ENCODE data around the gene PARVB.
"Not testable (repeated sequence)": the region's sequence is repeated elsewhere in the genome, so short reads cannot be mapped to it uniquely, and the experiment has no call there.

Gene PARVB

DNA sequence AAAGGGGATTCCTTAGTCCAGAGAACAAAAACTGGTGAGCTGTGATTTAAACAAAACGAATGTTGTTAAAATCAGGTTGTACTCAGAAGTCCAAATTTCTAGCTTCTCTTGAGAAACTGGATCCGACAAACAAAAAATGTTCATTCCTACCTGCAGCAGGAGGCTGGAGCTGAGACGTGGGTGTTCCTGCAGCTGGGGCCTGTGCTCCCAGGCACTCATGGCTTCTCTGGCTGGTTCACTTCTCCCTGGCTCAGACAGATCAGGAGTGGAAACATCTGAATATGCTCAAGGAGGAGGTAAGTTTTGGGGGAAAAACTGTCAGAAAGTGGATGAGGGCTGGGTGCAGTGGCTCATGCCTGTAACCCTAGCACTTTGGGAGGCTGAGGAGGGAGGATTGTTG lies 24.7 kb upstream of the PARVB start:
- no peak for DNase-seq

DNA sequence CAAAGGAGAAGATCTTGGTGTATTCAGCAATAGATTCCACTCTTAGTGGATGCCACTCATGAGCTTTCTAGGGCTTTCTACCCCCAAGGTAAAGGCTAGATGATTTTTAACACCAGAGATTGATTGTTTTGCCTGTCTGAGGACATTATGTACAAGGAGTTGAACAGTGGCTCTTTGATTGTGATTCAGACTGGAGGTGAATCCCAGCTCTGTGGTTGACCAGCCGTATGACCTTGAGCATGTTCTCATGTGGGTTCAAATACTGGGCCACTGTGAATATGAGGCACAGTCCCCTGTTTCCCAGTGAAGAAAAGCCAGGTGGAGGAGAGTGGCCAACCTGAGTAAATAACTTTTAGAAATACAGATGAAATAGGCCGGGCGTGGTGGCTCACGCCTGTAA lies 24.0 kb upstream of the PARVB start:
- DNase-seq = no peak

DNA sequence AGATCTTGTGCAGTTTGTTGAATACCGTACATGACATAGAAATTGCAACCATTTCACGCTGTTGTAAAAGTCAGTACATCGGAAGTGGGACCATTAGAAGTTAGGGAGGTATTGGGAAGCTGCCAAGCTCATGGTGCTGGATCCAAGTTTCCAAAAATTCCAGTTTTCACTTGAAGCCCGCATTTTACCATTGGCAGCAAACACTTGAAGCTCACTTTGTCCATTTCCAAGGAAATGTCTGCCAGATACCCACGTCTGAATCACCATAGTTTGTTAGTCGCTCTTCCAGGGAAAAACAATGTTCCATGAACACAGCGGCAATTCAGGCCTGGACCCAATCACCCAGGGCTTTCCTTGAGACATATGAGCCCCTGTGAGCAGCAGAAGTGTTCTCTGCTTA lies 22.6 kb upstream of the PARVB start:
- DNase-seq = peak; percentile 46

DNA sequence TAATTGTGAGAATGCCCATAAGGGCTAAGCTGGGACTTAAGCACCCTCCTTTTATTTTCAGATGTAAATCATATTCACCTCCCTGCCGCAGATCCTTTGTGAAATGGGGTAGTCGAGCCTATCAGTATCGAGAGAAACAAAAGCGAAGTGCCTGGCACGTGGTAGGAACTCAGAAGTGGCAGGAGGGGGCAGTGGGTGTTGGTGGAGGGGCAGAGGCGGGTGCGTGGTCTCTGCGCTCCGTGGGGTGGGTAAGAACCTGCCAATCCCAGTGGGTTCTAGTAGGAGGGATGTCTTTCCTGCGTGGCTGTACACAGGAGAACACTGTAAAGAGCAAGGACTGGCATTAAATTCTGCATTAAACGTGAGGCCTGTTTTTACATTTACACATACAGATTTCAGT lies 21.8 kb upstream of the PARVB start:
- peak; percentile 24 for DNase-seq

DNA sequence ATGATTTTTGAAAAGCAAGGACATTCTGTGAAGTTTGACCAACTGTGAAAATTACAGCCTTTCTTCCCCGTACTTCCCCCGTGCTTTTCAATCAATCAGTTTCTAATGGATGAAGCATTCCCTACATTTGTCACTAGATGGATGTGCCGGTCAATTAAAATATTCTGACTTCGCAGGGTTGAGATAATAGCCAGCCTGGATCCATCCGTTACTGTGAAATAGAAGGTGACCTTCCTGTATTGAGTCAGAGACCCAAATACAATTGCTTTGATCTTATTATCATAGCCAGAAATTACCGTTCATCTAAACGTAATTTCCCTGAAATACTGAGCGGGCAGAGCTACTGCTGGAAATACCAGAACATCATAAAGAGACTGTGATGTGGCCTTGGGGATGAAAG lies 21.1 kb upstream of the PARVB start:
- DNase-seq = no peak

DNA sequence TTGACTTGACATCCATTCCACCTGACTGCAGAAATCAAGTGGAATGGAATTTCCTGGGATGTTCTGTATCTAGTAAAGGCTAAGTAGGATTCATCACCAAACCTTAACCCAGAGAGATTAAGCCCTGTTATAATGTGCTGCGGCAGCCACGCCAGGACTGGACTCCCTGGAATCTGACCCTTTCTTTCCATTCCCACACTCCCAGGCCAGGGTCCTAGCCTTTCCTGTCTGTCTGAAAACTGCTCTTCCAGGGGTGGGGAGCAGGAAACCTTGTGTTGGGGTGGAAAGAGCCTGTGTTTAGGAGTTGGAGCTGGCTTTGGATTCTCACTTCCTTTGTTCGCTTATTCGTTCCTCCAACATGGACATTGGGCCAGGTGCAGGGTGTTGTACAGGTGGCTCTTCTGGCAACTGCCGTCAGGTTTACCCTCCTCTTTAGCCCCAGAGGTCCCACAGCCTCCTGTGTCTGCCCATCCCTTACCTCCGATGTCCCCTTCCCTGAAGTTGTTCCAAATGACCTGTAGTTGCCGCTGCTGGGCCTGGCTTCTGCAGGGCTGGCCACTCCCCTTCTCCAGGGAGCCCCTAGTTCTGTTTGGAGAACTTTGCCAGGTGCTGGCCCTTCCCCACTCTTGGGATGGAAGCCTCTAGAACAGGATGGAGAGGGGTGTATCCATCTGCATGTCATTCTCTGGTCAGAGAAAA lies 20.5 kb upstream of the PARVB start:
- no peak for DNase-seq

DNA sequence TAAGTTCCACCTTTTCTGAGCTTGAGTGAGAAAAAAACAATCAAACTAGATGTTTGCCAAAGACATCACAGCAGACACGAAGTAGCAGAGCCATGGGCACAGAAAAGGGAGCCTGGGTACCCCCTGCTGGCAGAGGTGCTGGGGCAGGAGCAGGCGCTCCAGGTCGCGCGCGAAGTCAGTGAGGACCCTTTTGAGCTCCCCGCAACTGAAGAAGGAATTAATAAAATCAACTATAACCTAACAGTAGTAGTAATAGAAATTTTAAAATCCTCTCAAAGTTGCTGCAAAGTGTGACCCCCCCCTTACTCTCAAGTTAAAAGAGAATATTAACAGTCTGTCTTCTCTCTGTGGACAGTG lies 20.0 kb upstream of the PARVB start:
- DNase-seq = no peak

DNA sequence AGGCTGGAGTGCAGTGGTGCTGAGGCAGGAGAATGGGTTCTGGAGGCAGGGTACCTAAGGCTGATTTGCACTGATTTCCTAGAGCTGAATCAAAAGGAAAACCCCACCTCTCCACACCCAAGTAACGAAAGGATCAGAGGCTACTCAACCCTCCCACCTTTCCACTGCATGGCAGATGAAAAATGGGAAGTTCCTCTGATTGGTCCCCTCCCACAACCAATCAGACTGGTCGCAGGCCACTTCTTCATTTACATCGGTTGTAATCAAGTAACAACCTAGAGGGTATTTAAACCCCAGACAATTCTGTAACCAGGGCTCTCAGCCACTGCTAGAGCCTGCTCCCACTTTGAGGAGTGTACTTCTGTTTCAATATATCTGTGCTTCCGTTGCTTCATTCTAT lies 18.6 kb upstream of the PARVB start:
- no peak for DNase-seq

DNA sequence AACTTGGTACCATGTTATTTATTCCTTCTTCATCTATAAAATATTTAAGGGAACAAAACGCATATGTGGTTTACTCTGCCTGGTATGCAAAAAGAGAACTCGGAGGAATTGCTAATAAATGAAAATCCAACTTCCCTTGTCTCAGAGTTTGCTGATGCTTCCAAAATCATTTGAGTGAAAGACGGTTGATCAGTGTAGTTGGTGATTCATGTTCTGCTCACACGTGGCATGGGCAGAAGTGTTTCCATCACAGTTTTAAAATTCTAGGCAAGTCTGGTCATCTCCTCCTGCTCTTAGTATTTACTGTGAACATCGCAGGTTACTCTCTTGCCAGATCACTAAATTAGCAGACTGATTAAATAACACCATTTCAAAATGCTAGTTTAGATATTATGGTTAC lies 11.9 kb upstream of the PARVB start:
- no peak for DNase-seq

DNA sequence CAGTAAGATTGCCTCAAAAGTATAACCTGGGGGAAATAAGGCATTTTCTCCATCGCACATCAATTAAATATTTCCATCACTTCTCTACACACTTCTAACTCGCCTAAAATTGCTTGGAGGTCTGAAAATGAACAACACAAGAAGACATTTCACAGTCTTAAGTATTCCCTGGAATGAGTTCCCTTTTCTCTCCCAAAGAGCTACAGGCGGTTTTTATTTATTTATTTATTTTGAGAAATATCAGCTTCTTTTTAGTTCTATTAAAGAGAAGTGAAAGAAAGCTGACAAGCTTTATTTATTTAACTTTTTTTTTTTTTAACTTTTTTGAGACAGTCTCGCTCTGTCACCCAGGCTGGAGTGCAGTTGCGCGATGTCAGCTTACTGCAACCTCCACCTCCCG lies 11.5 kb upstream of the PARVB start:
- no peak for DNase-seq

DNA sequence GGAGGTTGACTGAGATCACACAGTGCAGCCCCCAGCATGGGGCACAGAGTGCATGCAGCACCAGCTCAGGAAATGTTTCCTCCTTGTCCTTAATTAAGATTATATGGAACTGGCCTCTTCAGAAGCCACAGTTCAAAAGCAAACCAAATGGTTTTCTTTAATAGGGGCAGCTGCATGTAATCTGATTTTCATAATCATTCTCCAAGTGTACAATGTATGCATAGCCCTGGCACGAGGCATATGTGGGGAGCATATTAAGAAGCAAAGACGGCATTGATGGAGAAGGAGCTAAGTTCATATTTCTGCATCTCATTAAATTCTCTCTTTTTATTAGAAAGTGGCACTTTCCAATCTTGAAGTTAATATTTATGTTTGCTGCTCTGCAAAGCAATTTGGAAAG lies 9.9 kb upstream of the PARVB start:
- DNase-seq = no peak

DNA sequence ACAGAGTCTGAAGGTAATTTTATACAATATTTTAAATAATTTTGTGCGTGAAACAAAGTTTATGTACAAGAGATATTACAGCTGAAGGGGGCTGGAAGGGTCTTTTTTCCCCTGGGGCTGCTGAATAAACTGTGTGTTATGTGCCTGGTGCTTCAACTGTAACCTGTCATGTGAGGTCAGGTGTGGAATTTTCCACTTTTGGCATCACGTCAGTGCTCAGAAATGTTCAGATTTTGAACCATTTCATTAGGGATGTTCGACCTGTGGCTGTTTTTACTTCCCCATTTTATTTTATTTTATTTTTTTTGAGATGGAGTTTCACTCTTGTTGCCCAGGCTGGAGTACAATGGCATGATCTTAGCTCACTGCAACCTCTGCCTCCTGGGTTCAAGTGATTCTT lies 7.5 kb upstream of the PARVB start:
- DNase-seq = not testable (repeated sequence)

DNA sequence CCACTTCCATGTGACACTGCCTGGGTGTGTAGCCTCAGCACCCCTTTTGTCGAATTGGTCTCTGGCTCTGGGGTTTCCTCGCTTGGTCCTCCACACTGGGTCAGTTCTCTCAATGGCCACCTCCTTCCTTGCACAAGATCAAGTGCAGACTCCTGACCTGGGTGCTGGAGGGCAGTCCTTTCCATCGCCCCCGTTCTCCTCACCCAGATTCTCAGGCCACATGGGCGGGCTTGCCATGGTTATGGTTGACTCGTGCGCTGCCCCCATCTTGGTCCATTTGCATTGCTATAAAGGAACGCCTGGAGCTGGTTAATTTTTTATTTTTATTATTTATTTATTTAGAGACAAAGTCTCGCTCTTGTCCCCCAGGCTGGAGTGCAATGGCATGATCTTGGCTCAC lies 5.5 kb upstream of the PARVB start:
- DNase-seq = no peak

DNA sequence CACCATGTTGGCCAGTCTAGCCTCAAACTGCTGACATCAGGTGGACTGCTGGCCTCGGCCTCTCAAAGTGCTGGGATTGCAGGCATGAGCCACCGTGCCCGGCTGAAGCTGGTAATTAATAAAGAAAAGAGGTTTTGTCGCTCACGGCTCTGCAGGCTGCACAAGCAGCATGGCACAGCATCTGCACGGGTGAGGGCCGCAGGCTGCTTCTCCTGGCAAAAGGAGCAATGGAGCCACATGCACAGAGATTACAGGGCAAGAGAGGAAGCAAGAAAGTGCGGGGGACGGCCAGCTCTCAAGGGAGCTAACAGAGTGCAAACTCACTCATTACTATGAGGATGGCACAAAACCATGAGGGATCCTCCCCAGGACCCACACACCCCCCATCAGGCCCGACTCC lies 4.7 kb upstream of the PARVB start:
- no peak for DNase-seq

DNA sequence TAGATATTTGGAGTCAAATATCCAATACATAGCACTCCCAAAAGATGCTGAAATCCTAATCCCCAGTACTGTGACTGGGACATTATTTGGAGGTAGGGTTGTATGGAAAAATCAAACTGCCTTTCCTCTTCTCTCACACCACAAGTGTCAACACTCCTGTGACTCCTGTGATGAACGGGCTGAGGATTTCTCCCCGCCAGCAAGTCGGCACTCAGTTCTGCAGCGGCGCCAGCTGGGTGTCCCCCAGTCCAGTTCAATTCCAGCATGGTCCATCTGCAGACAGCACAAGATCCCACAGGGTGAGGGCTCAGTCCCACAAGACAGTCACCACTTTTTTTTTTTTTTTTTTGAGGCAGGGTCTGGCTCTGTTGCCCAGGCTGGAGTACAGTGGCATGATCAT lies 4.3 kb upstream of the PARVB start:
- DNase-seq = no peak

DNA sequence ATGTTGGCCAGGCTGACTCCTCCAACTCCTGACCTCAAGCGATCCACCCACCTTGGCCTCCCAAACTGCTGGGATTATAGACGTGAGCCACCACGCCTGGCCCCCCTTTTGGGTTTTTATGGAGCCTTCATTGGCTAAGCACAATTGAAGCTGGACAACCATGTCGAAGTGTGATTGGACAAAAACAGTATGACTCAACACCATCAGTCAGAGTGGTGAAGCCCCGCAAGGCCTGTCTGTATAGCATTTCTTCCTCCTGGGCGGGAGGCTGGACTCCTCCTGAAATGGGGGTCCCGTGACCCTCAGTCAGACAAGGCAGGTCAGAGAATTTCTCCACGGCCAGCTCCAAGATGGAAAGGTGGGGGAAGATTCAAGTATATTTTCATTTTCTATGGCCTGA lies 3.1 kb upstream of the PARVB start:
- DNase-seq = no peak

DNA sequence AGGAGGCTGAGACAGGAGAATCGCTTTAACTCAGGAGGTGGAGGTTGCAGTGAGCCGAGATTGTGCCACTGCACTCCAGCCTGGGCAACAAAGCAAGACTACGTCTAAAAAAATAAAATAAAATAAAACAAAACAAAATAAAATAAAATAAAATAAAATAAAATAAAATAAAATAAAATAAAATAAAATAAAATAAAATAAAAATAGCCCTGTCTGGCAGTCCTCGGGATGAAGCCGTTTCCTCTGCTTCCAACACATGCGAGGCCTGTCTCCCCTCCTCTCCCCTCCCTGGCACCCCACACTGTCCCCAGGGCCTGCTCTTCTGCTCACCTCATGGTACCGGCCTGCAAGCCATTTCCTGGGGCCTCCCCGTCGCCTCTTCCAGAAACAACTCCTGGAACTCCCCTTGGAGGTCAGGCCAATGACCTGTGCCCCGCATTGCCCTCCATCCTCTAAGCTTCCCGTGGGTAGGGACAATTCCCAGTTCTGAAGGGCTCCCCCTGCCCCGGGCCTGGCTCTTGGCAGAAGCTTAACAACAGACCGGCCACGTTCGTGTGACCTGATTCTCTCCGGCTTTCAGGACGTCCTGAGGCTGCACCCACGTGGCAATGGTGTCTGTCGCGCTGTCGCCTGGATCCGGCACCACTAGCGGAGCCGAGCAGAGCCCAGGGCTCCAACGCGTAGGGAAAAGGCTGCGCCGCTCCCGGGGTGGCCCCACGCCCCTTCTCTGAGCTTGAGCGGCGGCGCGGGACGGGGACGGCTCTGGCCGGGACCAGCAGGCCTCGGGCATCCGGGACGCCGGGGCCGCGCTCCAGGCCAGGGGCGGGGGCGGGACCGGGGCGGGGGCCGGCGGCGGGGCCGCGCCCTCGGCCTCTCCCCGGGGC lies 456 bp upstream of the PARVB start:
- DNase-seq = peak; percentile 71

DNA sequence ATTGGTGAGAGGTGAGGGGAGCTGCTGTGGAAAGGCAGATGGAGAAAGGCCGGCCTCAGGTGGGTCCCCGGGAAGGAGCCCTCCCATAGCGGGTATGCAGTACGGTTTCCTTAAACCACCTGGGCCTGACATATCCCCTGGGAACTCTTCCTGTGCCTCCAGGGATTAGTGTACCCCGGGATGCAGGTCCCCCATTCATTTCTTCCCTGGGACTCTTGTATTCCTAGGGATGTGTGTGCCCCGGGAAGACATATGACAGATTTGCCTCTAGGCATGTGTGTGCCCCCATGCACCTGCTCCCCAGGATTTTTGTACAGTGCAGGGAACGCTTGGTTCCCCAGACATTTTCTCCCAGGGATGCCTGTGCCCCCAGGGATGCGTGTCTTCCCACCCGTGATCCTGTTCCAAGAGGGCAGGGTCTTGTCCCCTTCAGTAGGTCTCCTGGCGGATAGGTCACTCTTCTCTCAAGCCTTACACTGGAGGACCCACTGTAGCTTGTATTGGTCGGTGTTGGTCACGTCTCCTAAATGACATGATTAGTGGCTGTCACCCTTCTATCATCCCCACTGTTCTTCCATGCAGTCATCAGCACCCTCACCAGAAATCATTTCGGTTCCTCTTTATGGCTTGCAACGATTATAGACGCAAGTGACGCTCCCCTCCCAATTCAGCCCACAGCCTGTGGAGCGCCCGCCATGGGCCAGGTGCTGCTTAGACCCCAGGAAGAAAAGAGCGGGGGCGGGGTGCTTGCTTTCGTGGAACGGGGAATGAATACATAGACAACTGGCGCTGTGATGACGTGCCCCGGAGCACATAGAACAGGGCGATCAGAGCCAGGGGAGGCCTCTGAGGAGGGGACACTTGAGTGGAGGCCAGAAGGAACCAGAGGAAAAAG lies 1.3 kb downstream of the PARVB start:
- DNase-seq = no peak

DNA sequence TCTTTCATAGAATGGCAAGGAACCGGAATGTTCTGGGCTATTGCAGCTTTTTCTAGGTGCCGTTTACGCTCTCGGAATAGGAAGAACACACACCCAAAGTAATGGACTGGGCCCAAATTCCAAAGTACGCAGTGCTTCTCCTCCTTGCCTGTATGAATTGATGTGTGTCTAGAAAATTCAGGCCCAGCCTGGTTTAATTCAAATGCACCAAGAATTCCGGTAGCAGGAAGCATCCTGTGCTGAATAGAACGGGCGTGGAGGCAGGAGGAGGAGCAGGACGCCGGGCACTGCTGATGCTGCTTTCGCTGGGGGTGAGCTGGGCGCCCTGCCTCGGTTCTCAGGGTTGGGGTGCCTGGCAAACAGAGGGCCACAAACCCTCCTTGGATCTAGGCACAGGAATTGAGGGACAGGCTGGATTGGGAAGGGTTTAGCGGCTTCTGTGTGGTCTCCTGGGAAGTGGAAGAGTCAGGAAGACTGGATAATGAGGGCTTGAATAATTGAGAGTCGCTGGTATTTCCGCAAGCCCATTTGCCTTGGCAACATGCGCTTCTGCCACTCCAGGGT lies 2.0 kb downstream of the PARVB start:
- DNase-seq = no peak

DNA sequence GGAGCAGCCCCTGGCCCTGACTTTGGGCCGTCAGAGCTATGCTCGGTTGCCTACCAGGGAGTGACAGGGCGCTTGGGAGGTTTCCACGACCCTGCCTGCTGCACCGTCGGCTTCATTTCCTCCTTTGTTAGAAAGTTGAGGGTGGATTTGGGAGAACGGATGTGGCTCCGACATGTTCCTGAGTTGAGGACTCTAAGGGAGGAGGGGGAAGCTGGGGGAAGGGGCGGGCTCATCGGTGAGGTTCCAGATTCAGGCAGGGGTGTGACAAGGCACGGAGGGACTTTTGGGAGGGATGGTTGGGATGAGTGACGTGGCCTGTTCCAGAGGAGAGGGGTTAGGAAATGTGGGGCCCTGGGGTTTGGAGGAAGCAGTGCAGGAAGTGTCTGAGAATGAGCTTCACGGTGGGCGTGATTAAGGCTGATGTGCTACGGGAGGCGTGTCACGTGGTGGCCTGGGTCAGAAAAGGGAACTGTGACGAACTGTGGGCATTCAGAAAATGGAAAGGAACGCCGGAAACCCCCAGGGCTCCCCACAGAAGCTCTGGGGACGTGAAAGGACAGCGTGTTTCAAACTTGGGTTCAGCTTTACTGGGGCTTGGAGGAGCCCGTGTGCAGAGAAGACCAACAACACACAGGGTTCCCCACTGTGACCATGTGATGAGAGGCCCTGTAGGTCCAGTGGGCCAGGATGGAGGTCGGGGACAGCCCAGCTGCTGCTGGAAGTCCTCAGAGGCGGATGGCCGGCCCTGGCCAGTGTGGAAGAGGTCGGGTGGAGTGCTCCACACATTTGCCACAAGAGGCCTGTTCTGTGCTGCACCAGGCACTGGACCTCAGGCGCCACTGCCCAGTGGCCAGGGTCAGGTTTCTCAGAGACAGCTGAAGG lies 2.8 kb downstream of the PARVB start:
- DNase-seq = peak; percentile 61

DNA sequence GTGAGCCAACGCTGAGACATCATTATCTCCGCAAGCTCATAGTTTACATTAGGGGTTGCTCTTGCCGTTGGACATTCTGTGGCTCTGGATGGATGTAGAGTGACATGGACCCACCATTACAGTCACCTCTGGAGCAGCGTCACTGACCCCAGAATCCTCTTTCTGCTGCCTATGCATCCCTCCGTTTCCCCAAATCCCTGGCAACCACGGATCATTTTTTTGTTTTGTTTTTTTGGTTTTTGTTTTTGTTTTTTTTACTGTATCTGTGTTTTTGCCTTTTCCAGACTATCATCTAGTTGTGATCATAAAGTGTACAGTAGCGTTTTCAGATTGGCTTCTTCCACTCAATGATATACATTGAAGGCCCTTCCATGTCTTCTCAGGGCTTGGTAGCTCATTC lies 4.0 kb downstream of the PARVB start:
- DNase-seq = no peak

DNA sequence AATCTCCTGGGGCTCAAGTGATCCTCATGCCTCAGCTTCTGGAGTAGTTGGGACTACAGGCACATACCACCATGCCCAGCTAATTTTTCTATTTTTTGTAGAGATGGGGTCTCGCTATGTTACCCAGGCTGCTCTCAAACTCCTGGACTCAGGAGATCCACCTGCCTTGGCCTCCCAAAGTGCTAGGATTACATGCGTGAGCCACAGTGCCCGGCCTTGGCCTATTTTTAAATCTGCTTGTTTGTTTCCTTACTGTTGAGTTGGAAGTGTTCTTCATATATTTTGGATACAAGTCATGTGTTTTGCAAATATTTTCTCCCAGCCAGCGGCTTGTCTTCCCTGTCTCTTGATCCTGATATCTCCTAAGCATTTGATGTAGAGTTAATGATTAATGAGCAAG lies 5.0 kb downstream of the PARVB start:
- no peak for DNase-seq
